GM19455 (cell line): ENCODE results near the gene NLRP2B.
"Not testable (repeated sequence)": the region's sequence is repeated elsewhere in the genome, so short reads cannot be mapped to it uniquely, and the experiment has no call there.

Experiments used
- ATAC-seq: cut with Tn5 transposase; IDR thresholded peaks from one replicate; pipeline ENCODE4 v1.9.1; 2021; ENCODE audit not compliant: unreplicated experiment

The NLRP2B gene

DNA sequence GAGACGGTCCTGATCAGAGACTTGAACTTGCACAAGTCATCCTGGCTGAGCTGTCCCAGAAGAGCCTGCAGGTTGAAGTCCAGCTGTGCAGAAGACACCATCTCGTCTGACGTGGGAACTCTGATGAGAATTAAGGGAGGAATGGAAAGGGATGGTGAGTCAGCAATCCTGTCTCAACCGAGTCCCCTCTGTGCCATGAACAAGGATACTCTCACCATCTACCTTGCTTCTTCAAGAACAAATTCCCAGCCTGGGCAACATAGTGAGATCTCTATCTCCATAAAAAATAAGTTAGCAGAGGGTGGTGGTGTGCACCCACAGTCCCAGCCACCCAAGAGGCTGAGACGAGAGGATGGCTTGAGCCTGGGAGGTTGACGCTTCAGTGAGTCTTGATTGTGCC is at the start of gene NLRP2B:
TSS of gene NLRP2B (minus strand) at position 101 of the 400 bp plus-strand sequence.
- ATAC-seq, result no peak

DNA sequence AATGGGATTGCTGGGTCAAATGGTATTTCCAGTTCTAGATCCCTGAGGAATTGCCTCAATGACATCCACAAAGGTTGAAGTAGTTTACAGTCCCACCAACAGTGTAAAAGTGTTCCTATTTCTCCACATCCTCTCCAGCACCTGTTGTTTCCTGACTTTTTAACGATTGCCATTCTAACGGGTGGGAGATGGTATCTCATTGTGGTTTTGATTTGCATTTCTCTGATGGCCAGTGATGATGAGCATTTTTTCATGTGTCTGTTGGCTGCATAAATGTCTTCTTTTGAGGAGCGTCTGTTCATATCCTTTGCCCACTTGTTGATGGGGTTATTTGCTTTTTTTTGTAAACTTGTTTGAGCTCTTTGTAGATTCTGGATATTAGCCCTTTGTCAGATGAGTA is 45.9 kb upstream of the NLRP2B start:
- not testable (repeated sequence) for ATAC-seq

DNA sequence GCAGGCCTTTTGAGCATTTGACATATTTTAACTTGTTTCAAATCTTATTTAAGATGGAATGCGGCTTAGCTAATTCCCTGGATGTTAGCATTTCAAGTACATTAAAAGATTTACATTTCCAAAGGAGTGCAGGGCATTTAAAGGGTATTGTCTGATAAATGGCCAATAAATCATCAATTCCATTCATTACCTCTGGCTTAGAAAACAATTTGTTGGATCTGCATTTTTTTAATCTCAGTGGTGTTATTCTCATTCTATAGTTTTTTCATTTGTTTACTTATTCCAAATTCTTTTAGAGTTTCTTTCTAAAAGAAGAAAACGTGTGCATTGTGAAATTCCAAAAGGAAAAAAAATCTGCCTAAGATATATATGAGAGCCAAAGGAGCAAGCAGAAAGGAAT is 1.3 kb upstream of the NLRP2B start:
- no peak for ATAC-seq

DNA sequence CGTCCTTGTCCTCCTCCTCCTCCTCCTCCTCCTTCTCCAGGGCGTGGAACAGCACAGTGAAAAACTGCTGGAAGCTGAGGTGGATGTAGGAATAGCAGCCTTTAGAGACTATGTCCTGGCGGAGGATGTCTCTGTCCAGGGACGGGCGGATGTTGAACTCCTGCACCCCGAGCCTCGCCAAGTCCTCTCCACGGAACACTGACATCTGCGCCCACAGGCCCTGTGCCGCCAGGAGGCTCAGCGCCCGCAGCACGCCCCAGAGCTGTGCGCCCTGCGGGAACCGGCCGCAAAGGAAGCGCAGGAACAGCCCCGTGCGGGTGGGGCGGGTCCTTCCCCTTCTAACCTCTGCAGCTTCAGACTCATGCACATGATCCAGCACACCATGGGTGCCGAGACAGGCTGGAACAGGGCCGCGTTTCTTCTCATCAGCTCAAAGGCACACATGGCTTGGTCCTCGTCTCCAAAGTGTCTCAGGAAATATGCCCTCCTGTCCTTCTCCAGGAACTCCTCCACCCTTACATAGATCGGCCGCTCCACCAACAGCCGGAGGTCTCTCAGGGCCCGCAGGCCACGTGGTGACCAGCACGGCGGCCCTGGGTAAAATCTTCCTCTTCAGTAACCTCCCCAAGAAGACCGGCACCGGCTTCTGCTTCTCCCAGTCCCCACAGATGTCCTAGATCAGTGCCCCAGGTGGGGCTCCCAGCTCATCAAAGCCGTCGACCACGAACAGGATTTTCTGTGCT is 1.2 kb downstream of the NLRP2B start:
- no peak for ATAC-seq

DNA sequence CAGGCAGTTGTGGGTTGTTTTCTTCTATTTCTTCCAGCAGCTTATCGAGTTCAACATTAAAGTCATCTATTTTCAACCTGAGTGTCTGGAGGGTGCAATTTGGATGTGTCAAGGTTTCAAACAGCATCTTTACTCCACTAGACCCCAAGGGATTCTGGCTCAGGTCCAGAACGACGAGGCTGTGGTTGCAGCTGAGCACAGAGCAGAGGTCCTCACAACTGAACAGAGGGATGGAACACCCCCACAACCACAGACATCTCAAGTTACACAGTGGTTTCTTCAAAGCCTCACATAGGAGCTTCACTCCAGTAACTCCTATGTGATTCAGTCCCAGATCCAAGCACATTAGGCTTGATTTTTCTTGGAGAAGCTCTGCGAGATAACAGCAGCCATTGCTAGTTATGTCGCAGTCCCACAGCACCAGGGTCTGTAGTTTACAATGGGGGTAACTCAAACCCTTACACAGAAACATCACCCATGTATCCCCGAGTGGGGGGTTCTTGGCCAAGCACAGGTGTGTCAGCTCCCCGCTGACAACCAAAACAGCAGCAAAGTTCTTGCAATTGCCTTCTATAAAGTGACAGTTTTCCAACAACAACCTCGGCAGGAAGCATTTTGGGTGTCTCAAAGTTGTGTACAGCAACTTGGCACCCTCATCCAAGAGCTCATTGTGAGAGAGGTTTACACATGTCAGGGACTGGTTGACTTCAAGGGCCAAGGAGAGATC is 2.8 kb downstream of the NLRP2B start:
- ATAC-seq, result no peak

DNA sequence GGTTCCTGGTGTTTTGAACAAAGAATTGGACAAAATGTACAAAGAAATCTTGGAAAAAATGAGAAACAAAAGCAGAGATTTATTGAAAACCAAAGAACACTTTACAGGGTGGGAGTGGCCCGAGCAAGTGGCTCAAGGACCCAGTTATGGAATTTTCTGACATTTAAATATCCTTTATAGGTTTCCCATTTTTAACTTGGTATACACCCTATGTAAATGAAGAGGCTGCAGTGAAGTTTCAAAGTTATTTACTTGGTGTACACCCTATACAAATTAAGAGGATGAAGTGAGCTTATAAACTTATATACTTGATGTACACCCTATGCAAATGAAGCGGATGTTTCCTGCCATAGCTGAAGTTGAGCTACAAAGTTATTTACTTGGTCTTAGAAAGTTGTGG is 4.7 kb downstream of the NLRP2B start:
- no peak for ATAC-seq

DNA sequence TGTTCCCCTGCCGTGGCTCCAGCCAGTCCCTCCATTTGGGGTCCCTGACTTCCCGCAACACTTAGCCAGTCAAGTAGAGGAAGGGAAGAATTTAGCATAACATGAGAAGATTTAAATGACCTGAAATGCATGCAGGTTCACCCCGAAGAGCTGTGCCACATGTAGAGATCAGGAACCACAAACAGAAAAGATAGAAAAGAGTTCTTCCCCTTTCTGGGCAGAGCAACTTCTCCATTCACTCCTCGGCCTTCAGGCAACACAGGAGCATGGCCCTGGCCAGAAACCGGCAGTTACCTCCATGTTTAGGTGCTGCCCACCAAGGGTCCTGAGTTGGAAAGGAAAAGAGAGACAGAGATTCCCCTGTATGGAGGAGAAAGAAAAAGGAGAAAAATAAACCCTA is 5.2 kb downstream of the NLRP2B start:
- no peak for ATAC-seq

DNA sequence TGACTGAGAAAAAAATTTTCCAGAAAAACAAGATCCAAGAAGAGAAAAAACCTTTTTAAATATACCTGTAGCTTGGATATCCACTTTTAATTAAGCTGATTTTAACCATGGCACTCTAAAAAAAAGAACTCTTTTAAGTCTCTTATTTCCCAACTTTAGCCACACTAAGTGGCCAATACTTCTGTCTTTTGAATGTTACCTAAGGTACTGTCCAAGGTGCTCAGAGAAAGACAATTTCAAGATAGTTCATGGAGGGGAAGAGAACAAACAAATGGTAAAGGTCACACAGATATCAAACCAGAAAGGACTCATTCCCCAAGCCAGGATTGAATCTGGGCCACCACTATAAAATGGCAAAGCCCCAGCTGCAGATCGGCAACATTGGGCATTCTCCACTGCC is 10.1 kb downstream of the NLRP2B start:
- no peak for ATAC-seq

DNA sequence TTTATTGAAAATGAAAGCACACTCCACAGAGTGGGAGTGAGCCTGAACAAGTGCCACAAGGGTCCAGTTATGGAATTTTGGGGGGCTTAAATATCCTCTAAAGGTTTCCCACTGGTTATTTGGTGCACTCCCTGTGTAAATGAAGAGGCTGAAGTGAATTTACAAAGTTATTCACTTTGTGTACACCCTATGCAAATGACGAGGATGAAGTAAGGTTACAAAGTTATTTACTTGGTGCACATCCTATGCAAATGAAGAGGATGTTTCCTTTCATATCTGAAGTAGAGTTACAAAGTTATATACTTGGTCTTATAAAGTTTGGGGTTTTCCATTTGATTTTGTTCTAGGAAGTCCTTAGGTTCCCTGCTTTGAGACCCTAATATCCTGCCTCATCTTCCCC is 13.1 kb downstream of the NLRP2B start:
- no peak for ATAC-seq

DNA sequence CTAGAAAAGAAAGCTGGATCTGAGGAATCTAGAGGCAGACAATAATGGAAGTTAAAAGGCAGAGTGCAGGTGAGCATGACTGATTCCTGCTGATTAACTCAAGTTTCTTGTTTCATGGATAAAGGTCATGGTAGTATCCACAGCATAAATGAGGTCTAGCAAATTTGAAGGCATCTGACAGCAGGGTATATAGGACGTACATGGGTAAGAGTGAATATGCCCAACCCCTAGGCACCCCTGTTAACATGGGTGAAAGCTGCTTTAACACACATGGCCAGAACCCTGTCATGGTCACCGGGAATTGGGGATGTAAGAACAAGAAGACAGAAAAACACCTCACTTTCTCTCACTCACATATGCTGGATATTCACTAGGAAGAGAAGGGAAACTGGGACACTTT is 25.0 kb downstream of the NLRP2B start:
- ATAC-seq, result no peak

DNA sequence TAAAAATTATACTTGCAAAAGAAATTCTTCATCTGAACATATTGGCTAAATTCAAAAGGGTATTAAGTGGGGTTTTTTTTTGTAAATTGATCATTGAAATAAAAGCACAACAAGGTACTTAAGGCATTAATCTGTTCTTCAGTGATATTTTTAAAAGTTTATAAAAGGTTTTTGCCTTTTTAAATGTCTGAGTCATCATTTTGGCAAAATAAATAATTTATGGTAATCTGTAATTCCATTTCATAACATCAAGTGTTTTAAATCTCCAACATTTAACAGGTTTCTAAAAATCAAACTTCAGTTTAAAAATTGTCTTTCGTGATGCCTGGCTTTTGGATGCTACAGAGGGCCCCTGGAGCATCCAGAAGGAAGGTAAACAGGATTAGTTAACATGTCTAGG is 27.4 kb downstream of the NLRP2B start:
- no peak for ATAC-seq

DNA sequence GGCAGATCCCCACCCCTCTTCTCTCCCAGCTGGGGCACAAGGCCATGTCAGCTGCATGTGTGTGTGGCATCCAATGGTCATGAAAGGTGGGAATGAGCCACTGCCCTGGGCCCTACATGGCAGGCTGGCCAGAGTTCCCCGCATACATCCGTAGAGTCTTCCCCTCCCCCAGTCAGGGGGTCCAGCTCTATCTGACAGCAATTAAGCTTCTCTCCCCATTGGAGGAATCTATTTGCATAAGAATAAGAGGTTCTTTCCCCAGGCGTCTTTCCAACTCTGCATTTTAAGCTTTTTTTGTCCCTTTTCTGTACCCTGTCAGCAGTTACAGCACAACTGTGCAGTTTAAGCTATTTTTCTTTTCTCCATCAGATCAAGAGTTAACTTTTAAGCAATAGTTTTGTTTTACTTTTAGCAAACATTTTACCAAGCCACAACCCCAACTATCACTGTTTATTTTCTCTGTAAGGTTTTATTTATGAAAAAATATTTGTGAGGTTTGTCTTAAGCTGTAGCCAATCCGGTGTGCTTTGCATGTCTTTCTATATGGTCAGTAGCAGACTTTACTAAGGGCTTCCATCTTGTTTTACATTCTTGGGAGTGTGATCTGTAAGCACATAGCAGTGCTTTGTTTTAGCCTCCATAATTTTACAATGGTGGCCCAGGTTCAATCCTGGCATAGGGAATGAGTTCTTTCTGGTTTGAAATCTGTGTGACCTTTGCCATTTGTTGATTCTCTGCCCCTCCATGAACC is 28.7 kb downstream of the NLRP2B start:
- ATAC-seq, result no peak

DNA sequence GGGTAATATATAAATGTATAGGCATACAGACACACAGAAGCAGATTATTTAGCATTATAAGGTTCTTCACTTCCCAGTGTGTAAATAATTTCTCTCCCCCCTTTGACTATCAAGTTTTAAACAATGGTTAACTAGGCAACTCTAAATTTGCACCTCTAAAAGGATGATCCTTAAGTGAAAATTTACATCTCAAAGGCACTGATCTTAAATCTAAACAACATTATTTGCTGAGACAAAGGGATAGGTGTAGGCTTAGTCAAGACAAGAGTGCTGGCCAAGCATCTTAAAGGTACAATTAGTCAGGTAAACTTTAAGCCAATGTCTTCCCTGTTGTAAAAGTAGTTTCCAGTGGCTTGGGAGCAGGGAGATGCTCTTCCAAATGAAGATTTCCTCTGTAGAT is 33.0 kb downstream of the NLRP2B start:
- no peak for ATAC-seq

DNA sequence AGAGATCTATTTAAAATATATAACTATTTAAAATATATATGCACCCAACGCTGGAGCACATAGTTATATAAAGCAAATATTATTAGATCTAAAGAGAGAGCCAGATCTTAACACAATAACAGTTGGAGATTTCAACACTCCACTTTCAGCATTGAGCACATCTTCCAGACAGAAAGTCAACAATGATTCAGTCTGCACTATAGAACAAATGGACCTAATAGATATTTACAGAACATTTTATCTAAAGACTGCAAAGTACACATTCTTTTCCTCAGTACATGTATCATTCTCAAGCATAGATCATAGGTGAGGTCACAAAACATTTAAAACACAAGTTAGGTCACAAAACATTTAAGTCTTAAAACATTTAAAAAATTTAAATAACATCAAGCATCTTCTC is 36.4 kb downstream of the NLRP2B start:
- ATAC-seq, result no peak

DNA sequence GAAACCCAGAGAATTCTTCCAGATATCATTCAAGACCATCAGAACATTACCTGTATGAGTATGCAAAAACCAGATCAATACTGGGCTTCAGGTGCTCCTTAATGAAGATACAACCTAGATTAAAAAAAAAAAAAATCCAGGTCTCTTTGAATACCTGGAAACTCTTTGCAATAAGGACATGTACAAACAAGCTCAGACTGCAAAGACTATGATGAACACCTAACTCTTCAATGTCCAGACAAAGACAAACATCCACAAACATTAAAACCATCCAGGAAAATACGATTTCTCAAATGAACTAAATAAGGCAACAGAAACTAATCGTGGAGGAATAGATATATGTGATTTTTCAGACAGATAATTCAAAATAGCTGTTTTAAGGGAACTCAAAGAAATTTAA is 38.7 kb downstream of the NLRP2B start:
- ATAC-seq, result no peak

DNA sequence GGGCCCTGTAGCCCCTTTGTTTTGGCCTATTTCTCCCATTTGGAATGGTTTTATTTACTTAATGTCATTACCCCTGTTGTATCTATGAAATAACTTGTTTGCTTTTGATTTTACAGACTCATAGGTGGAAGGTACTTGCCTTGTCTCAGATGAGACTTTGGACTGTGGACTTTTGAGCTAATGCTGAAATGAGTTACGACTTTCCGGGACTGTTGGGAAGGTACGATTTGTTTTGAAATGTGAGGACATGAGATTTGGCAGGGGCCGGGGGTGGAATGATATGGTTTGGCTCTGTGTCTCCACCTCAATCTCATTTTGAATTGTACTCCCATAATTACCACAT is 39.4 kb downstream of the NLRP2B start:
- ATAC-seq, result no peak

DNA sequence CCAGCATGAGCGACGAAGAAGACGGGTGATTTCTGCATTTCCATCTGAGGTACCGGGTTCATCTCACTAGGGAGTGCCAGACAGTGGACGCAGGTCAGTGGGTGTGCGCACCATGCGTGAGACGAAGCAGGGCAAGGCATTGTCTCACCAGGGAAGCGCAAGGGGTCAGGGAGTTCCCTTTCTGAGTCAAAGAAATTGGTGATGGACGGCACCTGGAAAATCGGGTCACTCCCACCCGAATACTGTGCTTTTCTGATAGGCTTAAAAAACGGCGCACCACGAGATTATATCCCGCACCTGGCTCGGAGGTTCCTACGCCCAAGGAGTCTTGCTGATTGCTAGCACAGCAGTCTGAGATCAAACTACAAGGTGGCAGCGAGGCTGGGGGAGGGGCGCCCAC is 50.6 kb downstream of the NLRP2B start:
- ATAC-seq, result not testable (repeated sequence)
